HG02610 (cell line): ENCODE data around the gene TMEM52B.

Experiments used
- ATAC-seq: cut with Tn5 transposase; IDR thresholded peaks from one replicate; pipeline ENCODE4 v1.9.1; 2021; ENCODE audit warnings: mild to moderate bottlenecking, moderate library complexity; ENCODE audit not compliant: unreplicated experiment

TMEM52B gene

GRCh38 chr12:10238526-10238925 lies 59.7 kb downstream of the TMEM52B start:
- no peak for ATAC-seq

DNA sequence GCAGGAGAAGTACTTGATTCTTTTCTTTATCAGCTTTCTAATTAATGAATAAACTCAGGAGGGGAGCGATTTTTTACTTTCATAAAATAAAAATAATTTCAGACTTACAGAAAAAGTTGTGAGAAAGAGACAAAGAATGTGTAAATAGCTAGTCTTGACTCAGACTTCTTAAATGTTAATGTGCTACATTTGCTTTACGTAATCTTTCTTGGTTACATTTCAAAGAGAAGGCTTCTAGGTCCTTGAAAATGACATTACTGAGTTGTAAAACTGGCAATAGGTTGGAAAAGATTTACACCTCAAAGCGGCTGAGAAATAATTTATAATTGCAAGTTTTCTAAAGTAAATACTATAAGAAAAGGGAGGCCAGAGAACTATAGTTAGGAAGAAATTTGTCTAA lies 62.5 kb downstream of the TMEM52B start:
- ATAC-seq: no peak
